ENCODE results near the gene OXCT2. TPM values are rescaled to one million over a fixed set of nuclear protein-coding genes. Genes with fewer than 3 reads are reported as not detected.

OXCT2 gene
- polyA plus RNA-seq, 1 donor from 2014 or later: not detected

DNA sequence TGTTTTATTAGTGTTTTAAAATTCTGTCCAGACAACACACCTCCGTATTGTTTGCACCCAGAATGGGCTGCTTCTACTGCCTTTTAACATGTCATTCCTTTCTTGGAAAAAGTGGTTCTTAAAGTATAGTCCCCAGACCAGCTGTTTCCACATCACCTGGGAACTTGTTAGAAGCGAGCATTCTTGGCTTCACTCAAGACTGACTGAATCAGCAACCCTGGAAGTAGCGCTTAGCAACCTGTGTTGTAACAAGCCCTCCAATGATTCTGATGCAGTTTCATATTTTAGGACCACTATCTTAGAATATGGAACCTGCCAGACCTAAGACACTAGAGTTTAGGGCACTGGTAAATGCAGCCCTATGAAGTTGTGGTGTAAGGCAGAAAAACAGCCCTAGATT lies 38.4 kb downstream of the OXCT2 start:
- TF ChIP-seq TAF1 (IDR thresholded peaks at IDR 0.05; ENCODE audit: low read depth): no peak
- TF ChIP-seq, protein P1, sequence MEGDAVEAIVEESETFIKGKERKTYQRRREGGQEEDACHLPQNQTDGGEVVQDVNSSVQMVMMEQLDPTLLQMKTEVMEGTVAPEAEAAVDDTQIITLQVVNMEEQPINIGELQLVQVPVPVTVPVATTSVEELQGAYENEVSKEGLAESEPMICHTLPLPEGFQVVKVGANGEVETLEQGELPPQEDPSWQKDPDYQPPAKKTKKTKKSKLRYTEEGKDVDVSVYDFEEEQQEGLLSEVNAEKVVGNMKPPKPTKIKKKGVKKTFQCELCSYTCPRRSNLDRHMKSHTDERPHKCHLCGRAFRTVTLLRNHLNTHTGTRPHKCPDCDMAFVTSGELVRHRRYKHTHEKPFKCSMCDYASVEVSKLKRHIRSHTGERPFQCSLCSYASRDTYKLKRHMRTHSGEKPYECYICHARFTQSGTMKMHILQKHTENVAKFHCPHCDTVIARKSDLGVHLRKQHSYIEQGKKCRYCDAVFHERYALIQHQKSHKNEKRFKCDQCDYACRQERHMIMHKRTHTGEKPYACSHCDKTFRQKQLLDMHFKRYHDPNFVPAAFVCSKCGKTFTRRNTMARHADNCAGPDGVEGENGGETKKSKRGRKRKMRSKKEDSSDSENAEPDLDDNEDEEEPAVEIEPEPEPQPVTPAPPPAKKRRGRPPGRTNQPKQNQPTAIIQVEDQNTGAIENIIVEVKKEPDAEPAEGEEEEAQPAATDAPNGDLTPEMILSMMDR (IDR thresholded peaks at IDR 0.05; ENCODE audit: poor library complexity, severe bottlenecking): no peak
- TF ChIP-seq EZH2 (IDR thresholded peaks at IDR 0.05; ENCODE audit: borderline replicate concordance, insufficient read depth, low read length, poor library complexity, severe bottlenecking): no peak
- TF ChIP-seq, protein P2, sequence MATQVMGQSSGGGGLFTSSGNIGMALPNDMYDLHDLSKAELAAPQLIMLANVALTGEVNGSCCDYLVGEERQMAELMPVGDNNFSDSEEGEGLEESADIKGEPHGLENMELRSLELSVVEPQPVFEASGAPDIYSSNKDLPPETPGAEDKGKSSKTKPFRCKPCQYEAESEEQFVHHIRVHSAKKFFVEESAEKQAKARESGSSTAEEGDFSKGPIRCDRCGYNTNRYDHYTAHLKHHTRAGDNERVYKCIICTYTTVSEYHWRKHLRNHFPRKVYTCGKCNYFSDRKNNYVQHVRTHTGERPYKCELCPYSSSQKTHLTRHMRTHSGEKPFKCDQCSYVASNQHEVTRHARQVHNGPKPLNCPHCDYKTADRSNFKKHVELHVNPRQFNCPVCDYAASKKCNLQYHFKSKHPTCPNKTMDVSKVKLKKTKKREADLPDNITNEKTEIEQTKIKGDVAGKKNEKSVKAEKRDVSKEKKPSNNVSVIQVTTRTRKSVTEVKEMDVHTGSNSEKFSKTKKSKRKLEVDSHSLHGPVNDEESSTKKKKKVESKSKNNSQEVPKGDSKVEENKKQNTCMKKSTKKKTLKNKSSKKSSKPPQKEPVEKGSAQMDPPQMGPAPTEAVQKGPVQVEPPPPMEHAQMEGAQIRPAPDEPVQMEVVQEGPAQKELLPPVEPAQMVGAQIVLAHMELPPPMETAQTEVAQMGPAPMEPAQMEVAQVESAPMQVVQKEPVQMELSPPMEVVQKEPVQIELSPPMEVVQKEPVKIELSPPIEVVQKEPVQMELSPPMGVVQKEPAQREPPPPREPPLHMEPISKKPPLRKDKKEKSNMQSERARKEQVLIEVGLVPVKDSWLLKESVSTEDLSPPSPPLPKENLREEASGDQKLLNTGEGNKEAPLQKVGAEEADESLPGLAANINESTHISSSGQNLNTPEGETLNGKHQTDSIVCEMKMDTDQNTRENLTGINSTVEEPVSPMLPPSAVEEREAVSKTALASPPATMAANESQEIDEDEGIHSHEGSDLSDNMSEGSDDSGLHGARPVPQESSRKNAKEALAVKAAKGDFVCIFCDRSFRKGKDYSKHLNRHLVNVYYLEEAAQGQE (IDR thresholded peaks at IDR 0.05; ENCODE audit: borderline replicate concordance): no peak
- no peak for TF ChIP-seq RAD21 (conservative IDR thresholded peaks at IDR 0.05)
- TF ChIP-seq EP300 (conservative IDR thresholded peaks at IDR 0.05; ENCODE audit: poor library complexity, severe bottlenecking): no peak
- no peak for TF ChIP-seq SMC3 (conservative IDR thresholded peaks at IDR 0.05; ENCODE audit: poor library complexity)
- no peak for TF ChIP-seq POLR2AphosphoS5 (IDR thresholded peaks at IDR 0.05)
- no peak for TF ChIP-seq MXI1 (conservative IDR thresholded peaks at IDR 0.05; ENCODE audit: poor library complexity, severe bottlenecking)
- Histone ChIP-seq H4K20me1 (ENCODE audit: insufficient read depth) (no peaks in the 10 kb centered on the region), H3K36me3 (ENCODE audit: insufficient read depth, low read length) (no peaks in the 10 kb centered on the region), H3K27ac (ENCODE audit: low read length) (no peak overlapping the region), H3K4me3 (ENCODE audit: low read length) (no peak overlapping the region), H3K9ac (ENCODE audit: low read length) (no peak overlapping the region), H2AFZ (ENCODE audit: low read depth, low read length) (no peak overlapping the region), H3K4me2 (ENCODE audit: low read length) (no peak overlapping the region), H3F3A (ENCODE audit: insufficient read depth, low read length, poor library complexity, severe bottlenecking) (no peaks in the 10 kb centered on the region), H3K79me2 (replicated peaks; ENCODE audit: insufficient read depth, low read length) (no peaks in the 10 kb centered on the region), H3K9me2 (ENCODE audit: insufficient read depth, low read length) (no peaks in the 10 kb centered on the region), H3K27me3 (ENCODE audit: insufficient read depth, low read depth, low read length) (peaks cover 18% of the 10 kb centered on the region), H3K9me3 (ENCODE audit: low read length) (no peaks in the 10 kb centered on the region)

DNA sequence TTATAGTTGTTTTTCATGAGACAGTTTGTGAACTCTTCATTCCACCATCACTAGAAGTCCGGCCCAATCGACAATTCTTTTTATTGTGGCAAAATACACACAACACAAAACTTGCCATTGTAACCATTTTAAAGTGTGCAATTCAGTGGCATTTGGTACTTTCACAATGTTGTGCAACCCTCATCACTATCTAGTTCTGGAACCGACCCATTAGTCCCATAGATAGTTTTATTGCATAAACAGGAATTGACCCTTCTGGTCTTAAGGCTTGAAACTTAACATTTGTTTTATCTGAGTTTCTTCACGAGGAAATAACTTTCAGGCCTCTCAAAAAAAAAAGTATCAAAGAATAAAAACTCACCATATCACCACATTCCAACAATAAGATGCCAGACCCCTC lies 41.3 kb downstream of the OXCT2 start:
- Histone ChIP-seq H3K79me2 (replicated peaks; ENCODE audit: insufficient read depth, low read length) (no peaks in the 10 kb centered on the region), H3K27me3 (ENCODE audit: insufficient read depth, low read depth, low read length) (peaks cover 33% of the 10 kb centered on the region), H3K4me3 (ENCODE audit: low read length) (no peak overlapping the region), H3K9ac (ENCODE audit: low read length) (no peak overlapping the region), H3K9me3 (ENCODE audit: low read length) (no peaks in the 10 kb centered on the region), H3K27ac (ENCODE audit: low read length) (no peak overlapping the region), H2AFZ (ENCODE audit: low read depth, low read length) (no peak overlapping the region), H4K20me1 (ENCODE audit: insufficient read depth) (no peaks in the 10 kb centered on the region), H3F3A (ENCODE audit: insufficient read depth, low read length, poor library complexity, severe bottlenecking) (no peaks in the 10 kb centered on the region), H3K4me2 (ENCODE audit: low read length) (no peak overlapping the region), H3K36me3 (ENCODE audit: insufficient read depth, low read length) (no peaks in the 10 kb centered on the region), H3K9me2 (ENCODE audit: insufficient read depth, low read length) (no peaks in the 10 kb centered on the region)
- TF ChIP-seq, protein P2 (IDR thresholded peaks at IDR 0.05; ENCODE audit: borderline replicate concordance): no peak
- TF ChIP-seq POLR2AphosphoS5 (IDR thresholded peaks at IDR 0.05) (no peak), SMC3 (conservative IDR thresholded peaks at IDR 0.05; ENCODE audit: poor library complexity) (no peak), TAF1 (IDR thresholded peaks at IDR 0.05; ENCODE audit: low read depth) (no peak), RAD21 (conservative IDR thresholded peaks at IDR 0.05) (no peak), MXI1 (conservative IDR thresholded peaks at IDR 0.05; ENCODE audit: poor library complexity, severe bottlenecking) (no peak)
- TF ChIP-seq, protein P1 (IDR thresholded peaks at IDR 0.05; ENCODE audit: poor library complexity, severe bottlenecking): no peak
